CD1c-positive myeloid dendritic cell (primary cell): ENCODE measurements around the gene DLX4.

Source experiments
- DNase-seq: peaks from one replicate; pipeline ENCODE4 v3.0.0-alpha.2; 2016; ENCODE audit errors: extremely low spot score

The DLX4 gene

DNA sequence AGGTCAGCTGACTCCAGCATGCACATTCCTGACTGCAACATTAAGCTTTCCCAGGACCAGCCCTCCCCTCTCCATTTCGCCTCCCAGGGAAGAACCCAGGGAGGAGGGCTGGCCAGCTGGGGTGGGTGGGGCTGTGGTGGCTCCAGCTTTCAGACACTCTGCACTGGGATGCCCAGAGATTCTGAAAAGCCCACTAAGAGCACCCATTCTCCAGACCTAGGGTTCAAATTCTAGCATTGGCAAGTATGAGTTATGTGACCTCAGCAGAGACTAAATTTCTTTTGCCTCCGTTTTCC, 18.2 kb downstream of the DLX4 start:
- DNase-seq: no peak

DNA sequence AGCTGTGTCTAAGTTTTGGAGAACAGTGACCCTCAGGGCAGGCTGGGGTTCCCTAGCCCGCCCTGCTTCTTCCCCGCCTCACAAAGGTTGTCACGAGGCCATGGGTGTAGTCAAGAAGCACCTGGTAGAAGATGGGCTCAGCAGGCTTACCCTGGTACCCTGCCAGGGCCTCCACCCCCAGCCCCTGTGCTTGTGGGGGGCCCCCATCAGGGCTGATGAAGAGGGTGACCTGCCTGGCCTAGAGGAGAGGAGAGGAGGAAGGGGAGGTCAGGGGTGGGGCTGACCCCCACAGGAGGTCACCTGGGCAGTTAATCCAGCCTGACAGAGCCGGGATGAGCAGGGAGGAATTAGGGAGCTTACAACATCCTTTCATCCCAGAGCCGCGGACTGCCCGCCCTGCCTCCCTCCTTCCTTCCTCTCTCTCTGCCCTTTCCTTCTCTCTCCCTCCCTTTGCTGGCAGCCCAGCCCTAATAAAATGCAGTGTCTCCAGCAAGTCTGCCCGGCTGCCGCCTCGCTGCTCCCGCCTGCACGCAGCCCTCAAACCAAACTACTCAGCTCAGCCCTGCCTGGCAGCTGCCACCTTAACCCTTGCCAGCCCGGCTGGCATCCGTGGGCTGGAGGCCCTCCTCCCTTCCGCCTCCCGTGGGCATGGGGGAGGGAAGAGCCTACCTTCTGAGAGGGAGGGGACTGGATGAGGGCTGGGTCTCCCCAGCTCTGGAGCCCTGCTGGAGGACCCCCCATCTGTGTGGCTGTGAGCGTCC, 18.9 kb downstream of the DLX4 start:
- no peak for DNase-seq

DNA sequence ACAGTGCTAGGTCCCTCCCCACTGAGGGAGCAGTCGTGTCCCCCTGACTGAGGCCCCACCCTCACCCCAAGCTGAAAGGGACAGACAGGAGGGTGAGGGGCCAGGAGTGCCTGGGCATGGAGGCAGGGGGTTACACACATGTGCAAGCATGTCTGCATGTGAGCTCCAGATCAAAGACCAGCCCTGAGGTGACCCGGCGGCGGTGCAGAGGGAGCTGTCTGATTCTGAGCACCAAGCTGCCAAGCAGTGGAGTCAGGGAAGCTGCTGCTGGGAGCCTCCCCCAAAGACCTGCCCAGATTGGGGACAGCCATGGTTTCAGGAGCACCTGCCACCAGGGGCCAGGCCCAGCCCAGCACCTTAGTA, 20.5 kb downstream of the DLX4 start:
- DNase-seq: no peak

DNA sequence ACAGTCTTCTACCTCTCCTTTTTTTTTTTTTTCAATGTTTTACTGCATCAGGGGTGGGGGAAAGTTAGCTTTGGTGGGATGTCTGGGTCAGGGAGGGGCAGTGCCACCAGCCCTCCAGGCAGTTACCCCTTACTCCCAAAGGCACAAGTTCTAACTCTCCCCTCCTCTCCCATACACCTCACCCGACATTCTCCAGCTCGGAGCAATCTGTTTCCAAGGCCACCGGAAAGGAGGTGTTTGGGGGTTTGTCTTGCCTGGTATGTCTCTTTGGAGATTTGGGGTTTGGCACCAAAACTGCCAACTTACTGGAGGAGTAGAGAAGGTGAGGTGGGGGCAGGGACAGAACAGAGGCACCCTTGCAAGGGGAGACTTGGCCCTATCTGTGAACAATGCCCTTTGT, 21.3 kb downstream of the DLX4 start:
- no peak for DNase-seq

DNA sequence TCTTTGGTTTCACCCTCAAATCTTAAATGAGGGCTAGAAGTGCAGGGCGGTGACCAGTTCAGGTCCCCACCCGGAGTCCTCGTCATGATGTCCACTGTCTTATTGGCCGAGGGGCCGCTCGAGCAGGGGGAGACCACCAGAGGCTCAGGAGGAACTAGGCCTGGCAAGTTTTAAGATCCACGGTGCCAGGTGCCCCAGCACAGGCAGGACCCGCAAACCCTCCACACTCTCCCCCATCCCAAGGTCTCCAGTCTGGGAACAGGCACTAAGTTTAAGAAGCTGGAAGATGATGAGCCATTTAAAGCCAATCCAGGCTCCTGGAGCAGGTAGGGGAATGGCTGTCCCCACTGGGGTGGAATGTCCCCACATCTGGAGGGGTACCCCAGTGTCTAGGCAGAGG, 21.9 kb downstream of the DLX4 start:
- DNase-seq: no peak

DNA sequence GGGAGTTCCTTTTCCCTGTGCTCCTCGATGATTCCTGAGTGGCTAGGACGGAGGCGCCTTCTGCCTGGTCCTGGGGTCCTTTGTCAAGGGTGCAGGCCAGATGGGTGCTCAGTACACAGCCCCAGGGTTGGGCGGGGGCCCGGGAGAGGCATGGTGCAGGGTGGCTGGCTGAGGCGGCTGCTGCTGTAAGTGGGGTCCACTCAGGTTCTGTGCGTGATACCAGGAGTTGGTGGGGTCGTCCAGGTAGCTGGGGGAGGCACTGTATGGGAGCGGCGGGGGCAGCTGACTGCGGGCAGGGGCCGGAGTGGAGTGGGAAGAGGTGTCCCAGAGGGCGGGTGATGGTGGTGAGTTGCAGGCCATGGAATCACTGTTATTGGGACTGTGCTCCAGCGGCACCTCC, 22.4 kb downstream of the DLX4 start:
- no peak for DNase-seq

DNA sequence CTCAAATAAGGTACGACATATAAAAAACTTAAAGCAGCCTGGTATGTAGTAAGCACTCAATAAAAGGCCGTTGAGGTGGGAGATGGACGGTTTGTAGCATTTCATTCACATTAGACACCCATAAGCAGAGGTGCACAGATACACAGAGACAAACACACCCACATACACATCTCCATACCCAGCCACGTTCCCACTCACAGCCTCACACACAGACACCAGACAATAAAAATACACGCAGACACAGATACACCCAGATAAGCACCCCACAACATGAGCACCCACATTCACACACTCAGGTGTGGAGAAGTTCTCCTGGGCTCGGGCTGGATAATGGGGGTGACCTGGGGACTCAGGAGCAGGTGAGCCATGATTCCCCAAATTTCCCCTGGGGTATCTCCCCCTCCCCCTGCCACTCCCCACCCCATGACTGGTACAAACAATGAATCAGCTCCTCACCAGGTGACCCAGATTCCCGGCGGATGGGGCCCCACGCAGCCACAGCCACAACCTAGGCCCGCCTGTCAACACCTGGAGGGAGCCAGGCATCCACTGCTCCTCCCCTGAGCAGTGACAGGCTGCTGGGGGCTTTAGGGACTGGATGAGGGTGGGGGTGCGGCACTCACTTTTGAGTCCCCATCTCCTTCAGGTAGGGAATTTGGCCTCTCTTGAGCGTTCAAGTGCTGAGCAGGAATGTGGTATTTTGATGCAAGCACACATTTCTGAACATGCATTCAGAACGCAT, 23.4 kb downstream of the DLX4 start:
- DNase-seq: no peak

DNA sequence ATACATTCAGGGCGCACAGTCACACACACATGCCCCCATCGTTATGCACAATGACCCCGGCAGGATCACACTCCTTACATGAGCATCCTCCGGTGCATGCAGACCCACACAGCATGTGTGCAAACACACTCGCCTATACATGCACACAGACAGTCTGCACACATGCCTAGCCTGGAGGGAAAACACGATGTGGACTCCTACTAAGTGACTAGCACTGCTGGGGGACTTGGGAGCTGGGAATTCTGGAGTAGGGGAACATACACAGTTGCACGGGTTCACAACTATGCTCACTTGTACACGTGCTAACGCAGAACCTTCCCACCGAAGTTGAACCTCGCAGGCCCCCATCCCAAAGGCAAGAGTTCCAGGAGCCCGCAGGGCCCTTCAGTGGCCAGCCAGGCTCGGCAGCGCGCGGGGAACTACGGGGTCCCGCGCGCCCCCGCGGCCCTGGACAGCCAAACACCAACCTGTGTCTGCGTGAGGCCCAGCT, 24.0 kb downstream of the DLX4 start:
- DNase-seq: no peak

DNA sequence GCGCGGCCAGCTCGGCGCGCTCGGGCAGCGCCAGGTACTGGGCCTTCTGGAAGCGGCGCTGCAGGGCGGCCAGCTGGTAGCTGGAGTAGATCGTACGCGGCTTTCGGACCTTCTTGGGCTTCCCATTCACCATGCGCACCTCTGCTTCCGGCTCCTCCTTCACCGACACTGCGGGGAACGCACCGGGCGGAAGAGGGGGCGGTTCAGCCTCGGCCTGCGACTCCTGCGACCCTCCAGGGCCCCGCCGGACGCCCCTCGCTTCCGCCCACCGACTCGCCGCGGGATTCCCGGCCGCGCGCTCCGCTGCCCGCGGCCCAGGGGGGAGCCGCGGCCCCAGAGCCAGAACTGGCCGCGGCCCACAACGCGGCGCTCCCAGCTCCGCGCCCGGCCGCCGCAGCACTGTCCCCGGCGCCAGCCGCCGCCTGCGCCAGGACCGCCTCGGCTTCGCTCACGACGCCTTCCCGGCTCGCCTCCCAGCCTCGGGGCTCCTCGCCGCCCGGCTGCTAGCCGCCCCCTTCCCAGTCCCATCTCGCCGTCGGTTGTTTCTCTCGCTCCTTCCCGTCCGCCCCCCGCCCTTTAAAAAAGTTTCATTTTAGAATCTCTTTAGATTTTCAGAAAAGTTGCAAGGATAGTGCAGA, 24.6 kb downstream of the DLX4 start:
- no peak for DNase-seq

DNA sequence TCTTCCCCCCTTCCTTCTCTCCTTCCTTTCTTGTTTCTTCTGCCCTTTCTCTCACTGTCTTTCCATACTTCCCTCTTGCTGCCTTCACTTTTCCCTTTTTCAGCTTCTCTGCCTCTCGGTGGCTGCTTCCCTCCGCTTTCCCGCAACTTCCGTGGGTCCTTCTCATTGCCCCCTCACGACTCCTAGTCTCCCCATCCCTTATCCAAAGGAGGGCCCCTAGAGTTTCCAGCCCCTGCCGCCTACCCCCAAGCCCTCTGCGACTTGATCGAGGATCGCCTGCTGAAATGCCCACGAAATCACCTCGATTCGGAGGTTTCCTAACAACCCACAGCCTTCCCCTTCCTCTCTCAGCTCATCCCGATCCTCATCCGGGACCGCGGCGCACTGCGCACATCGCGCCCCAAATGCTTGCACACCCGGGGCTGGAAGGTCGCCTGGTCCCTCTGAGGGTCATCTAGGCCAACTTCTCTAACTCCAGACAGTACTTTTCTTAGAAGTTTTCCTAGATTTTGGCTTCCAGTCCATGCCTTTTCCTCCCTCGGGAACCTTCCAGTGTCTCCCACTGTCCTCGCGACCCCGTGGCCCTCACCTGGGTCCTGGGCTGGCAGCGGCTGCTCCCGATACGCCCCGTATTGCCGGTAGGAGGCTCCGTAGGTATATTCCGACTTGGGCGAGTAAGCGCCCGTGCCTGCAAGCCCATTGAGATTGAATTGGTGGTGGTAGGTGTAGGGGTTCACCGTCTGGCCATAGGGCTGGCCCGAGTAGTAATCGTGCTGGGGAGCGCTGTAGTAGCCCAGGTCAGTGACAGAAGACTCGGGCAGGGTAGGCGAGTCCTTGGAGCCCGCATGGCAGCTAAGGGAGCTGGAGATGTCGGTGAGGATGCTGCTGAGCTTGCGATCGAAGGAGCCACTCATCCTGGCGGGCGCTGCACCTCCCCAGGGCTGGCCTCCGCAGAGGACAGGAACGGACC, 25.4 kb downstream of the DLX4 start:
- no peak for DNase-seq

DNA sequence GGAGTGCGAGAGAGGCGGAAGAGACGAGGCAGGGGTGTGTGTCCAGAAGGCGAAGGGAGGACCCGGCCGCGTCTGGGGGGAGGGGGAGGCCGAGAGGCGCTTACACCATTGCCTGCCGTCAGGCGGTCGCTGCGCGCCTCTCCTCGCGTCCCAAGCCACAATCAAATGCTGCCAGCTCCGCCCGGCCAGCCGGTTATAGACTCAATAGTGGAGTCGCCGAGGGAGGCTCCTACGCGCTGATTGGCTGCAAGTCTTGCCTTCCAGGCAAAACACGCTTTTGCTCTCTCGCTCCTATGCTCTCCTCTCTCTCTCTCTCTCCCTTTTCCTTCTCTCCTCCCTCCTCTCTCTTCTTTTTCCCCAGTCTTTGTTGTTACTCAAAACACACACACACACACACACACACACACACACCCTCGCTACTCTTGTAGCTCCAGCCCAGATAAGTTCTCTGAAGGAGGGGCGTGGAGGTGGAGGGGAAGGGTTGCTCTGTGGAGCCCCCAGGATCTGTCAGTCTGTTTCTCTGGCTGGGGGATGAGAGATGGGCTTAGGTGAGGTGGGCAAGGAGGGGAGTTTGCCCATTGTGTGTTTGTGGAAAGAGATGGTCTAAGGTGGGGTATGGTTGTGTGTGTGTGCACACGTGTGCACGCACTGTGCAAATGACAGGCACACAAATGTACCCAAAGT, 26.2 kb downstream of the DLX4 start, which contains the start of gene DLX3:
Gene DLX3 (minus strand): TSS at position 170 of the 684 bp plus-strand sequence. CDS start 226 bp downstream, outside the sequence.
- DNase-seq: peak; percentile 27

DNA sequence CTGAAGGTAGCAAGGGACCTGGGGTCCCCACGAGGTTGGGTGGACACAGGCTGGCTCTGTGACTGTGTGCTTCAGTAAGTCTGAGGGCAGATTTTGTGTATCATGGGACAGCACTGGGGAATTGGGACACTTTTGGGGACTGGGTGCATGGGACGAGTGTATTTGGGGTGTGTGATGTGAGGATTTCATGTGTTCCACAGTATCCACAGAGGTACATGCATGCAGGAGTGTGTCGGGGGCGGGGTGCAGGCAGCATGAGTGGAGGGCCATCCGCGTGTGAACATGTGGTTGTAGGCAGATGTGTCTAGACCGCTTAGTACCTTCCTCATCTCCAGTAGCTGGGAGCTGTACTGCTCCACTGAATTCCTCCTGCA, 27.1 kb downstream of the DLX4 start:
- DNase-seq: no peak

DNA sequence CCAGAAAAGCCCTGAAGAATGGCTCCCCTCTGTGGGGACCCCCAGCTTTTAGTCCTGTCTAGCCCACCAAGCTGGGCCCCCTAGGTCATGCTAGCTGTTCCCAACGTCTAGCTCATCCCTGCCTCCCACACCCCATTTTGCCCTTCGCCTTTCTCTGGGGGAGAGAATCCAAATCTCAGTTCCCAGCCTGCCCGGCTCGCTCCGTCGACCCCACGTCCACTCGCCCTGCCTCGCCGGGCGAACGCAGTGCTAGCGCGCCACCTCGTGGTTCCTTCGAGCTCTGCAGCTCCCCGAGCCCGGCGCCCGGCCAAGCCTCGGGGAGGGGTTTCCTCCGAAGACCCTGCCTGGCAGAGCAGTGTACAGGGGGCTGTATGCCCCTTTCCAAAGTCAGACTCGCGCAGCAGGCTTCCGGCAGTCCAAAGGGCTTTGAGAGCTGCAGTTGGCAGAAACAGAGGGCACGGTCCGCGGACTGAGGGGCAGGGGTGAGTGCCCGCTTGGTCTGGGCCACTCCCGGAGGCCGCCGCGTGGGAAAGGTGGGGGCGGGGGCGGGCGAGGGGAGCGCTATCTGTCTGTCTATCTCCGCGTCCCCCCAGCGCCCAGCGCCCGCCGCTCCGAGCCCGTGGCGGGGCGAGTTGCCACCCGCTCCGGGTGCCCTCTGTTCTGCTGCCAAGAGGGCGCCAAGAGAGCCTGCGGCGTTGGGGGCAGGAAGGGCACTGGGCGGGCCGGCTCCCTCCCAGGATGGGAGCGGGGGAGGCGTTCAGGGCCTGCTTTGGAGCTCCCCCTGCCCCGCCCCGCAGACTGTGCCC, 27.7 kb downstream of the DLX4 start:
- peak; percentile 72 for DNase-seq

DNA sequence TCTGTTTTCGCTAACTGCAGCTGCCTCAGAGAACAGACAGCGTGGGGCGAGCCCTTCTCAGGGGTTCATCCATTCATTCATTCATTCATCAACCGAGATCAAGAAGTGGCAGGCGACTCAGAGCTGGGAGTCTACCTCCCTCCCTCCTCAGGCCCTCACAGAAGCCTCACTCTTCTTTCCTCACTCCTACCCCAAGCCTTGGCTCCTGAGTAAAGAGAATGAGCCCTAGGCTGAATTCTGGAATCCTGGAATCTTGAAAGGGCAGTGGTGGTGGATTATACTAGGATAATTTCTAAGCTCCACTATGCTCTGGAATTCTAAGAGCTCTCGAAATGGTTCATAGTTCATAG, 28.3 kb downstream of the DLX4 start:
- no peak for DNase-seq

DNA sequence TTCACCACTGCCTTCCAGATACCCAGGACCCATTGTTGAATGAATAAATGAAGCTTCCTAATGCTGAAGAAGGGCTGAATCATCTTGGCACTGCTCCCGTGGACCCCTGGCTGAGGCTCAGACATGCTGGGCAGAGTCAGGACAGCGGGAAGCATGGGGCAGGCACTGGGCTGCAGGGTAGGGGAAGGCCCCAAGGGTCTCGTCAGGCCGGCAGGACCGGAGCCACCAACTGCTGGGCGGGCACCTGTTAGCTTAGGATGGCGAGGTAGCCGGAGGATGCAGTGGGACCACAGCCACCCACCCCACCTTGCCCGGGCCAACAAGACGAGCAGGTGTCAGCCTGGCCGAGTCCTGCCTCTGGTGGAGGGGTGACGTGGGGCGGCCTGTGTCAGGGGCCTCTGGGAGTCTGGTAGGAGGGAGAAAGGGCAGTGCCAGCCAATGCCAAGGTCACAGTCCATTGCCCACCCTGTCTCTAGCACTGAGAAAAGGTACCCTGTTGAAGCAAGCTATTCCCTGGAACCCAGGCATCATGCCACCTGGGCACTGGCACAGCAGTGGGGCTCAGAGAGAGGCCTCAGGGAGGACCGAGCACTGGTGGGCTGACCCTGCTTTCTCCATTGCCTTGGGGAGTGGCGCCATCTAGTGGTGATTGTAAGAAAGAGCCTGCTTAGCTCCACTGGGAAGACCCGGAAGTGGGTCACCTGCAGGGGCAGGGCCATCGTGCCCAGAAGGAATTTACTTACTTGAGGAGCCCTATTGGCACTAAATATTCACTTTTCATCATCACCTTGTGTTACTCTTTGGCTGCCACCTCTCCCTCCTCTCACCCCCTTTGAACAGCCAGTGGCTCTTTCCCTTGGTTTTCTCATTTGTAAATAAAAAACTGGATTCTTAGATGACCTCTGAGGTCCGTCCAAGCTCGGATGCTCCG, 29.0 kb downstream of the DLX4 start:
- DNase-seq: peak; percentile 92

DNA sequence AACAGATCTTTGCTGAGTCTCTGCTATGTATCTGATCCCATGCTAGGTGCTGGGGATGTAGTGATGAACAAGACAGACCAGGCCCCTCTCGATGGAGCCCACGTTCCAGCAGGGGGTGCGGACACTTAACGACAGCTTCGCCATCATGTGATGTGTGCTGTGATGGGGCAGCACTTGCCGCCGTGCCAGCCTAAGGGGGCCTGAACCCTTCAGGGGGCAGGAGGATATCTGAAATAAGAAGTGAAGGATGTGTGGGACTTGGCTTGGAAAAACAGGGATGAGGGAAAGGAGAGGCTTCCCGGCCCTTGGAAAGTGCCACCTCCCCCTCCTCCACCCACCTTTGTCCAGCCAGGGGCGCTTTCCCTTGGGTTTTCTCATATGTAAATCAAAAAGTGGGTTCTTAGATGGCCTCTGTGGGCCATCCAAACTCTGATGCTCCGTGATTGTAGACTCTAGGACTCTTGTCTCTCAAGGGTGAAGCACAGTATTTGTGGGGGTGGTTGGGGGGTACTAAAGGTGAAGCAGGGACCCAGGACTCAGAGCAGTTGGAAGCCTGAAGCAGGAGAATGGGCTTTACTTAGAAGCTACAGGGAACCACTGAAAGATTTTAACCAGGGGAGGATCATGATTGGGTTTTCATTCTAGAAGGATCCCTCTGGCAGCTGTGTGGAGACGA, 30.0 kb downstream of the DLX4 start:
- no peak for DNase-seq

DNA sequence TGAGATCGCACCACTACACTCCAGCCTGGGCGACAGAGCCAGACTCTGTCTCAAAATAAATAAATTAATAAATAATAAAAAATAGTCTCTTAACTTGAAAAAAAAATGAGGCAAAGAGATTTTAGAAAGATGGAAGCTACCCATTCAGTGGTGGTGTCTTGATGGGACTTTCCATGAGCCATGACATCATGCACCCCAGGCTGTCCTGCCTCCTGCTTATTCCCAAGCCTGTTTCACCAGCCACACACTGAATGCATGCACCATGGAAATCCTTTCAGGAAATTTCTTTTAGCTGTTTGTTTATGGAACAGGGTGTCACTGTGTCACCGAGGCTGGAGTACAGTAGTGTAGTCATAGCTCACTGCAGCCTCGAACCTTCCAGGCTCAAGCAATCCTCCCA, 34.9 kb downstream of the DLX4 start:
- no peak for DNase-seq

DNA sequence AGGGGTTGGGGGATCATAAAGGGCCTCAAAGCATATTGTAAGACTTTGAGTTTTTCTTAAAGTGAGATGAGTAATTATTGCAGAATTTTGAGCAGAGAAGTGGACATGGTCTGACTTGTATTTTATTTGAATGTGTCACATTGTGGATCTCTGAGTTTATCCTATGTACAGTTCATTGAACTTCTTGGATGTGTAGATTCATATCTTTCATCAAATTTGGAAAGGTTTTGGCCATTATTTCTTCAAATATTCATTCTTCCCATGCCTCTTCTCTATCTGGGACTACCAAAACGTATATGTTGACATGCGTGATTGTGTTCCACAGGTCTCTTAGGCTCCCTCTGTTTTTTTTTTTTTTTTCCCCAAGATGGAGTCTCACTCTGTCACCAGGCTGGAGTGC, 40.3 kb downstream of the DLX4 start:
- DNase-seq: no peak

DNA sequence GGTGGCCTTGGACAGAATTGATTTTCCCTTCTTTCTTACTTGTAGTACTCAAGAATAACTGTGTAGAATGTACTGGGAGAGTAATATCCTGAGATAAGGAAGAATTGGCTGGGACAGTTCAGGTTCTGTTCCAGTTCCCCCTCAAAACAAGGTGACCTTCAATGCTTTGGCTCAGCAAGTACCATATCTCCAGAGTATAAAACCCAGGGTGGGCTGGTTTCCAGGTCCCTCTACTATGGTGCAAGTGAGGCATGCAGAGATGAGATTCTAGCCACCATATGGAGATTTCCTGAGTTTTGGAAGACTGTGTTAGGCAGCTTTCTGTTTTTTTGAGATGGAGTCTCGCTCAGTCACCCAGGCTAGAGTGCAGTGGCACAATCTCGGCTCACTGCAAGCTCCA, 44.1 kb downstream of the DLX4 start:
- no peak for DNase-seq
